GM12864 (cell line): Measurements from ENCODE around the gene FCER1A.

Experiments used
- DNase-seq: peaks from one replicate; pipeline ENCODE4 v3.0.0-alpha.2; 2011; ENCODE audit warnings: low read depth
- H3K4me3 ChIP-seq: 2 replicates; pipeline ENCODE4 v1.5.1; 2011; ENCODE audit warnings: mild to moderate bottlenecking, low read depth, low read length, control low read depth
- CTCF ChIP-seq: IDR thresholded peaks from 2 replicates; pipeline ENCODE4 v1.5.1; 2011; ENCODE audit warnings: low read depth, mild to moderate bottlenecking, moderate library complexity, low read length, control low read depth, inconsistent platforms; ENCODE audit errors: missing control alignments

The FCER1A gene

DNA sequence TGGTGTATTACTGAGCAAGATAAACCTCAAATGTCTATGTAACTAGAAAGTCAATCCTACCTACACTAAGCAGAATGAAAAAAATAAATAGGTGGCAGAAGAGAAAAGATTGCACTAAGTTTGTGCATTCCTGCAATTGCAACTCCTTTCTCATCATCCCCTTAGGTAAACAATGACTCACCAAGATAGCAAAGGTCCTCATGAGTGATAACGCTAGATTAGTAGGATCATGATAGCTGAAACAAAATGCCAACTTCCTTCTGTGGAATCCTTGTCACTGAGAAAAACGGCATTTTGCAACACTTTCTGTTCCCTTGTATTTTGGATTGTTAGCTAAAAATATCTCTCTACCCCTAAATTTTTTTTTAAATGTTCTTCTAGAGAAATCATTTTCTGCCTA lies 20.0 kb upstream of the FCER1A start:
- H3K4me3 ChIP-seq = no peak overlapping the region
- no peak for TF ChIP-seq CTCF
- no peak for DNase-seq

GRCh38 chr1:159289060-159289459 lies 13.1 kb upstream of the FCER1A start:
- H3K4me3 ChIP-seq = no peak overlapping the region
- no peak for TF ChIP-seq CTCF
- no peak for DNase-seq

GRCh38 chr1:159291424-159291823 lies 10.7 kb upstream of the FCER1A start:
- no peak overlapping the region for H3K4me3 ChIP-seq
- TF ChIP-seq CTCF = no peak
- DNase-seq = no peak

- H3K4me3 ChIP-seq = no peak overlapping the region
- no peak for TF ChIP-seq CTCF
These were observed 5.3 kb upstream of the FCER1A start for GRCh38 chr1:159296706-159297375.

GRCh38 chr1:159300146-159300545 lies 2.0 kb upstream of the FCER1A start:
- DNase-seq = no peak
- no peak overlapping the region for H3K4me3 ChIP-seq
- TF ChIP-seq CTCF = no peak

More at GRCh38 chr1:159296706-159297375, 5.3 kb upstream of the FCER1A start:
- DNase-seq = no peak

DNA sequence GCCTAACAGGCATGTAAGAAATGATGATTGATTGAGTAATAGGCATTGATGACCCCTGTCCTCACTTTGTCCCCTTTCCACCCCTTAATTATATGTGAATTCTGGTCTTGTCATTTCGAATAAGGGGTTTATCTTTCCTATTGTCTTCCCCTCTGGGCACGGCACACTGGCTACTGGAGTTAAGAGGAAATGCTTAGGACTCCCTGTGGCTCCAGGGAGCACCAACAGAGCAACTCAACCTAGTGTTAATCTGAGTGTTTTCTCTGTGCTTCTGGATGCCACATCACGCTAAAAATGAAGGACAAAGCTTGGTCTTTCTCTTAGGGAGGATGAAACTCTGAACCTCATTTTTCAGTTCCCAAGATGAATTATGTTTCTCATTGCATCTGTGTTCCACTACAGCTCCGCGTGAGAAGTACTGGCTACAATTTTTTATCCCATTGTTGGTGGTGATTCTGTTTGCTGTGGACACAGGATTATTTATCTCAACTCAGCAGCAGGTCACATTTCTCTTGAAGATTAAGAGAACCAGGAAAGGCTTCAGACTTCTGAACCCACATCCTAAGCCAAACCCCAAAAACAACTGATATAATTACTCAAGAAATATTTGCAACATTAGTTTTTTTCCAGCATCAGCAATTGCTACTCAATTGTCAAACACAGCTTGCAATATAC lies 5.3 kb downstream of the FCER1A start:
- no peak for DNase-seq
- no peak overlapping the region for H3K4me3 ChIP-seq
- no peak for TF ChIP-seq CTCF

GRCh38 chr1:159311679-159312078 lies 9.5 kb downstream of the FCER1A start:
- DNase-seq = no peak
- no peak for TF ChIP-seq CTCF
- H3K4me3 ChIP-seq = no peak overlapping the region
